NCI-H1105 (cell line): ENCODE data around the gene ZNF598.

ENCODE experiments used
- DNase-seq: peaks from one replicate; lab custom pipeline; 2025; lab: John Stamatoyannopoulos, UW

Gene ZNF598

GRCh38 chr16:2006317-2006716 lies 3.3 kb downstream of the ZNF598 start:
- DNase-seq = no peak

- no peak for DNase-seq
Measured at GRCh38 chr16:2005646-2006045, 4.0 kb downstream of the ZNF598 start.

GRCh38 chr16:2004795-2005517 lies 4.7 kb downstream of the ZNF598 start:
- no peak for DNase-seq

GRCh38 chr16:2003827-2004641 lies 5.6 kb downstream of the ZNF598 start:
- DNase-seq = peak; percentile 85

GRCh38 chr16:2003231-2003826 lies 6.3 kb downstream of the ZNF598 start:
- no peak for DNase-seq

- no peak for DNase-seq
Measured at GRCh38 chr16:2002406-2003230, 7.0 kb downstream of the ZNF598 start.

GRCh38 chr16:2001456-2002355 lies 7.9 kb downstream of the ZNF598 start:
- DNase-seq = no peak

- DNase-seq = no peak
Measured at GRCh38 chr16:2001035-2001434, 8.6 kb downstream of the ZNF598 start.

GRCh38 chr16:1999866-2000514 lies 9.6 kb downstream of the ZNF598 start:
- no peak for DNase-seq

- no peak for DNase-seq
Measured at GRCh38 chr16:1998852-1999801, 10.5 kb downstream of the ZNF598 start.

- DNase-seq = no peak
Measured at GRCh38 chr16:1998360-1998835, 11.2 kb downstream of the ZNF598 start.

- no peak for DNase-seq
Measured at GRCh38 chr16:1997494-1998359, 11.9 kb downstream of the ZNF598 start.

- DNase-seq = no peak
Measured at GRCh38 chr16:1993731-1994131, 15.9 kb downstream of the ZNF598 start.

- DNase-seq = no peak
Measured at GRCh38 chr16:1992704-1993317, 16.8 kb downstream of the ZNF598 start.

- no peak for DNase-seq
Measured at GRCh38 chr16:1991948-1992703, 17.5 kb downstream of the ZNF598 start.

- DNase-seq = no peak
Measured at GRCh38 chr16:1991588-1991947, 18.1 kb downstream of the ZNF598 start.

GRCh38 chr16:1991135-1991551 lies 18.5 kb downstream of the ZNF598 start:
- no peak for DNase-seq
